ENCODE measurements around the gene ZNF526. TPM values are rescaled to one million over a fixed set of nuclear protein-coding genes. Genes with fewer than 3 reads are reported as not detected.

Gene ZNF526
- total and polyA plus RNA-seq, 9 of the 15 experiments (the other 6 are each of a cell fraction or from before 2014, with no cell fraction given) = 1.3 to 17.9 (median 6.2) TPM

GRCh38 chr19:42253245-42254088 is 33.4 kb downstream of the ZNF526 start (continued):
- TF ChIP-seq, protein P1, sequence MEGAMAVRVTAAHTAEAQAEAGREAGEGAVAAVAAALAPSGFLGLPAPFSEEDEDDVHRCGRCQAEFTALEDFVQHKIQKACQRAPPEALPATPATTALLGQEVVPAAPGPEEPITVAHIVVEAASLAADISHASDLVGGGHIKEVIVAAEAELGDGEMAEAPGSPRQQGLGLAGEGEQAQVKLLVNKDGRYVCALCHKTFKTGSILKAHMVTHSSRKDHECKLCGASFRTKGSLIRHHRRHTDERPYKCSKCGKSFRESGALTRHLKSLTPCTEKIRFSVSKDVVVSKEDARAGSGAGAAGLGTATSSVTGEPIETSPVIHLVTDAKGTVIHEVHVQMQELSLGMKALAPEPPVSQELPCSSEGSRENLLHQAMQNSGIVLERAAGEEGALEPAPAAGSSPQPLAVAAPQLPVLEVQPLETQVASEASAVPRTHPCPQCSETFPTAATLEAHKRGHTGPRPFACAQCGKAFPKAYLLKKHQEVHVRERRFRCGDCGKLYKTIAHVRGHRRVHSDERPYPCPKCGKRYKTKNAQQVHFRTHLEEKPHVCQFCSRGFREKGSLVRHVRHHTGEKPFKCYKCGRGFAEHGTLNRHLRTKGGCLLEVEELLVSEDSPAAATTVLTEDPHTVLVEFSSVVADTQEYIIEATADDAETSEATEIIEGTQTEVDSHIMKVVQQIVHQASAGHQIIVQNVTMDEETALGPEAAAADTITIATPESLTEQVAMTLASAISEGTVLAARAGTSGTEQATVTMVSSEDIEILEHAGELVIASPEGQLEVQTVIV (CRISPR knock-in tag; IDR thresholded peaks at IDR 0.05; ENCODE audit: borderline replicate concordance) = no peak
- TF ChIP-seq ZNF77 (CRISPR knock-in tag; IDR thresholded peaks at IDR 0.05) = no peak
- no peak for TF ChIP-seq SLC30A9 (CRISPR knock-in tag; IDR thresholded peaks at IDR 0.05)
- TF ChIP-seq NFE2L1 (tag; IDR thresholded peaks at IDR 0.05; ENCODE audit: borderline replicate concordance, low read depth) = no peak
- TF ChIP-seq EHMT2 (IDR thresholded peaks at IDR 0.05) = no peak
- peak; percentile 55 for TF ChIP-seq USF1 (CRISPR knock-in tag; IDR thresholded peaks at IDR 0.05)
- no peak for TF ChIP-seq RFX1 (IDR thresholded peaks at IDR 0.05)
- no peak for TF ChIP-seq ZNF175 (CRISPR knock-in tag; IDR thresholded peaks at IDR 0.05; ENCODE audit: low read depth)
- no peak for TF ChIP-seq HIVEP1 (CRISPR knock-in tag; IDR thresholded peaks at IDR 0.05)
- no peak for TF ChIP-seq CREB3L1 (IDR thresholded peaks at IDR 0.05; ENCODE audit: borderline replicate concordance, low read depth)
- no peak for TF ChIP-seq TGIF2 (CRISPR knock-in tag; IDR thresholded peaks at IDR 0.05)
- TF ChIP-seq POLR2G (IDR thresholded peaks at IDR 0.05; ENCODE audit: low read depth, low read length) = peak; percentile 73
- no peak for TF ChIP-seq NFATC3 (IDR thresholded peaks at IDR 0.05)
- no peak for TF ChIP-seq NFE2 (IDR thresholded peaks at IDR 0.05; ENCODE audit: low read depth)
- no peak for TF ChIP-seq DMBX1 (CRISPR knock-in tag; IDR thresholded peaks at IDR 0.05; ENCODE audit: borderline replicate concordance)
- TF ChIP-seq GABPA (tag; conservative IDR thresholded peaks at IDR 0.05; ENCODE audit: low read depth) = 0 out of 2 replicates have a peak, but pooled peaks have one; percentile 29
- TF ChIP-seq, protein P2, sequence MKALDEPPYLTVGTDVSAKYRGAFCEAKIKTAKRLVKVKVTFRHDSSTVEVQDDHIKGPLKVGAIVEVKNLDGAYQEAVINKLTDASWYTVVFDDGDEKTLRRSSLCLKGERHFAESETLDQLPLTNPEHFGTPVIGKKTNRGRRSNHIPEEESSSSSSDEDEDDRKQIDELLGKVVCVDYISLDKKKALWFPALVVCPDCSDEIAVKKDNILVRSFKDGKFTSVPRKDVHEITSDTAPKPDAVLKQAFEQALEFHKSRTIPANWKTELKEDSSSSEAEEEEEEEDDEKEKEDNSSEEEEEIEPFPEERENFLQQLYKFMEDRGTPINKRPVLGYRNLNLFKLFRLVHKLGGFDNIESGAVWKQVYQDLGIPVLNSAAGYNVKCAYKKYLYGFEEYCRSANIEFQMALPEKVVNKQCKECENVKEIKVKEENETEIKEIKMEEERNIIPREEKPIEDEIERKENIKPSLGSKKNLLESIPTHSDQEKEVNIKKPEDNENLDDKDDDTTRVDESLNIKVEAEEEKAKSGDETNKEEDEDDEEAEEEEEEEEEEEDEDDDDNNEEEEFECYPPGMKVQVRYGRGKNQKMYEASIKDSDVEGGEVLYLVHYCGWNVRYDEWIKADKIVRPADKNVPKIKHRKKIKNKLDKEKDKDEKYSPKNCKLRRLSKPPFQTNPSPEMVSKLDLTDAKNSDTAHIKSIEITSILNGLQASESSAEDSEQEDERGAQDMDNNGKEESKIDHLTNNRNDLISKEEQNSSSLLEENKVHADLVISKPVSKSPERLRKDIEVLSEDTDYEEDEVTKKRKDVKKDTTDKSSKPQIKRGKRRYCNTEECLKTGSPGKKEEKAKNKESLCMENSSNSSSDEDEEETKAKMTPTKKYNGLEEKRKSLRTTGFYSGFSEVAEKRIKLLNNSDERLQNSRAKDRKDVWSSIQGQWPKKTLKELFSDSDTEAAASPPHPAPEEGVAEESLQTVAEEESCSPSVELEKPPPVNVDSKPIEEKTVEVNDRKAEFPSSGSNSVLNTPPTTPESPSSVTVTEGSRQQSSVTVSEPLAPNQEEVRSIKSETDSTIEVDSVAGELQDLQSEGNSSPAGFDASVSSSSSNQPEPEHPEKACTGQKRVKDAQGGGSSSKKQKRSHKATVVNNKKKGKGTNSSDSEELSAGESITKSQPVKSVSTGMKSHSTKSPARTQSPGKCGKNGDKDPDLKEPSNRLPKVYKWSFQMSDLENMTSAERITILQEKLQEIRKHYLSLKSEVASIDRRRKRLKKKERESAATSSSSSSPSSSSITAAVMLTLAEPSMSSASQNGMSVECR (CRISPR knock-in tag; IDR thresholded peaks at IDR 0.05) = peak; percentile 72
- TF ChIP-seq PTRF (tag; IDR thresholded peaks at IDR 0.05) = no peak
- peak; percentile 3; the same call in 1 of the 2 replicates for TF ChIP-seq SMAD4 (CRISPR knock-in tag; conservative IDR thresholded peaks at IDR 0.05)

Measured in K562 (cell line).